OCI-LY7 (cell line): ENCODE results near the gene SLC2A4. TPM values are rescaled to one million over a fixed set of nuclear protein-coding genes. Genes with fewer than 3 reads are reported as not detected.
A peak's percentile ranks its signal among the peaks of the same experiment; 100 is the strongest.

Source experiments
- BruUV-seq: library from RNA; stranded (reverse); fragments of 400-500 nt; replicated peaks from 2 replicates; lab custom pipeline; 2021; lab: Mats Ljungman, UMichigan
- CTCF ChIA-PET: fragments of 300-600 bp; sonication (Branson Sonifier 250); formaldehyde crosslinking; loops from one replicate; lab custom pipeline; 2022; ENCODE audit warnings: antibody characterized with exemption; ENCODE audit not compliant: unreplicated experiment; lab: Charles Lee
- POLR2A ChIA-PET: fragments of 300-600 bp; sonication (Branson Sonifier 250); formaldehyde crosslinking; loops from one replicate; lab custom pipeline; 2022; ENCODE audit warnings: antibody characterized with exemption; lab: Charles Lee
- DNase-seq: peaks from one replicate; pipeline ENCODE4 v3.0.0-alpha.2; 2015; ENCODE audit warnings: low spot score
- H2AFZ ChIP-seq: fragments of 200-600 bp; sonication (generic), shearing (Covaris generic); 2 replicates; pipeline ENCODE4 v1.6.1; 2014; ENCODE audit warnings: mild to moderate bottlenecking, antibody characterized with exemption, low read length, moderate library complexity
- H3K27ac ChIP-seq: fragments of 200-600 bp; sonication (generic); 2 replicates; pipeline ENCODE4 v1.5.1; 2014; ENCODE audit warnings: mixed run types, low read depth, mild to moderate bottlenecking, moderate library complexity, low read length, inconsistent platforms; ENCODE audit not compliant: poor library complexity, severe bottlenecking
- H3K36me3 ChIP-seq: fragments of 200-600 bp; sonication (generic); 2 replicates; pipeline ENCODE4 v1.6.1; 2014; ENCODE audit warnings: mild to moderate bottlenecking, antibody characterized with exemption, low read length, moderate library complexity, mixed read lengths; ENCODE audit not compliant: insufficient read depth
- H3K4me1 ChIP-seq: fragments of 200-600 bp; sonication (generic); 2 replicates; pipeline ENCODE4 v1.5.1; 2014; ENCODE audit warnings: mild to moderate bottlenecking, low read length; ENCODE audit not compliant: insufficient read depth, poor library complexity, severe bottlenecking
- H3K4me2 ChIP-seq: fragments of 200-600 bp; sonication (generic); 2 replicates; pipeline ENCODE4 v1.6.1; 2014; ENCODE audit warnings: mild to moderate bottlenecking, low read length
- H3K4me3 ChIP-seq: fragments of 200-600 bp; sonication (generic); 2 replicates; pipeline ENCODE4 v1.5.1; 2014; ENCODE audit warnings: mild to moderate bottlenecking, low read depth, low read length; ENCODE audit not compliant: poor library complexity, severe bottlenecking
- H3K79me2 ChIP-seq: fragments of 200-600 bp; sonication (generic); 2 replicates; pipeline ENCODE4 v1.6.1; 2016; ENCODE audit warnings: low read depth, mild to moderate bottlenecking, low read length, moderate library complexity, mixed read lengths; ENCODE audit not compliant: insufficient read depth
- H3K9me2 ChIP-seq: fragments of 200-600 bp; sonication (generic); 2 replicates; pipeline ENCODE4 v1.6.1; 2016; ENCODE audit warnings: mild to moderate bottlenecking, low read length, mixed read lengths; ENCODE audit not compliant: insufficient read depth
- H3K9me3 ChIP-seq: fragments of 200-600 bp; sonication (generic); 2 replicates; pipeline ENCODE4 v1.6.1; 2014; ENCODE audit warnings: mild to moderate bottlenecking, mixed run types, low read length, mixed read lengths
- H4K20me1 ChIP-seq: fragments of 200-600 bp; sonication (generic); 2 replicates; pipeline ENCODE4 v1.6.1; 2014; ENCODE audit warnings: mild to moderate bottlenecking, antibody characterized with exemption, low read length, moderate library complexity, mixed read lengths; ENCODE audit not compliant: insufficient read depth
- CTCF ChIP-seq: fragments of 200-600 bp; sonication (generic); conservative IDR thresholded peaks from 2 replicates; pipeline ENCODE4 v1.5.1; 2014; ENCODE audit warnings: mild to moderate bottlenecking, antibody characterized with exemption, low read length, moderate library complexity, mixed read lengths
- EZH2phosphoT487 ChIP-seq: fragments of 200-600 bp; sonication (generic); IDR thresholded peaks from 2 replicates; pipeline ENCODE4 v1.6.1; 2018; ENCODE audit warnings: low read depth, borderline replicate concordance, mild to moderate bottlenecking, mixed run types, antibody characterized with exemption, low read length, moderate library complexity, mixed read lengths
- intact Hi-C: fragments of 100-400 bp; cut with micrococcal nuclease; formaldehyde crosslinking; loops from one replicate; pipeline ENCODE4 v1.10.0; 2022; ENCODE audit not compliant: unreplicated experiment
- total RNA-seq, 2 experiments: library from RNA; depleted of rRNA in 1 of 2; stranded (reverse); fragments of >200 nt in 1 of 2; shearing (Covaris generic) in 1 of 2; gene quantifications; 2 replicates each; pipeline ENCODE4 v1.2.3, GENCODE V29; 2014 to 2022

Gene SLC2A4
- total RNA-seq, 2 experiments from 2014 or later: 0.61 to 0.63 TPM

GRCh38 chr17:7253082-7253481 is 28.4 kb upstream of the SLC2A4 start:
- peaks cover 26% of the 10 kb centered on the region for H3K4me1 ChIP-seq
- H3K4me2 ChIP-seq: peak overlapping the region; percentile 87
- TF ChIP-seq EZH2phosphoT487: no peak
- no peak for TF ChIP-seq CTCF
- H3K27ac ChIP-seq: peak overlapping the region; percentile 71
- H4K20me1 ChIP-seq: peaks cover 18% of the 10 kb centered on the region
- H3K4me3 ChIP-seq: peak overlapping the region; percentile 83
- H3K36me3 ChIP-seq: peaks cover 45% of the 10 kb centered on the region
- peaks cover 50% of the 10 kb centered on the region for H3K79me2 ChIP-seq
- DNase-seq: no peak
- CTCF ChIA-PET: no interaction called here
- POLR2A ChIA-PET: no interaction called here
- 0 out of 2 replicates have a peak overlapping the region, but pooled peaks have one; percentile 5 for H2AFZ ChIP-seq
- intact Hi-C loops: loop anchor here (2.0 to 5.0 kb wide), 4 partner anchors 14 to 584 kb away; partner anchors contain the start of genes EIF5A, PHF23, POLR2A and SLC35G6
- H3K9me2 ChIP-seq: no peaks in the 10 kb centered on the region
- no peaks in the 10 kb centered on the region for H3K9me3 ChIP-seq
- no TSS peak for BruUV-seq

- intact Hi-C loops: loop anchor here (5.0 kb wide), 2 partner anchors 228 to 583 kb away; partner anchors contain the start of genes POLR2A and SLC35G6
- ChIA-PET POLR2A (interaction anchor here (0.6 to 0.7 kb wide), 2 partner anchors 11 to 52 kb away, joined by 3 to 4 read pairs; no protein-coding TSS in a partner anchor), CTCF (no interaction called here)
- H3K4me3 ChIP-seq: no peak overlapping the region
- H3K4me1 ChIP-seq: peaks cover 17% of the 10 kb centered on the region
- DNase-seq: no peak
- H3K9me3 ChIP-seq: no peaks in the 10 kb centered on the region
- no peak overlapping the region for H2AFZ ChIP-seq
- no peak overlapping the region for H3K27ac ChIP-seq
- no peak overlapping the region for H3K4me2 ChIP-seq
- H3K36me3 ChIP-seq: peaks cover 49% of the 10 kb centered on the region
- BruUV-seq: no TSS peak
- H3K79me2 ChIP-seq: peaks cover 36% of the 10 kb centered on the region
- H4K20me1 ChIP-seq: peaks cover 12% of the 10 kb centered on the region
- TF ChIP-seq EZH2phosphoT487 (no peak), CTCF (no peak)
- H3K9me2 ChIP-seq: no peaks in the 10 kb centered on the region
Observed at GRCh38 chr17:7254511-7254910, 27.0 kb upstream of the SLC2A4 start.

GRCh38 chr17:7256766-7257456 is 24.6 kb upstream of the SLC2A4 start:
- Histone ChIP-seq H3K4me2 (no peak overlapping the region), H3K27ac (no peak overlapping the region), H3K36me3 (peaks cover 50% of the 10 kb centered on the region), H2AFZ (no peak overlapping the region), H4K20me1 (no peaks in the 10 kb centered on the region), H3K9me2 (no peaks in the 10 kb centered on the region), H3K79me2 (peaks cover 17% of the 10 kb centered on the region), H3K4me1 (peaks cover 8% of the 10 kb centered on the region), H3K9me3 (no peaks in the 10 kb centered on the region), H3K4me3 (no peak overlapping the region)
- POLR2A ChIA-PET: interaction anchor here (0.6 to 0.7 kb wide), 2 partner anchors 136 to 207 kb away, joined by 3 read pairs; no protein-coding TSS in a partner anchor
- intact Hi-C loops: no loop called here
- CTCF ChIA-PET: interaction anchor here (0.6 kb wide), 1 partner anchor 235 kb away, joined by 4 read pairs; no protein-coding TSS in a partner anchor
- no peak for TF ChIP-seq CTCF
- TF ChIP-seq EZH2phosphoT487: no peak
- BruUV-seq: no TSS peak
- DNase-seq: no peak
